GM19452 (cell line): Measurements from ENCODE around the gene ACTR10.

Experiments
- ATAC-seq: cut with Tn5 transposase; IDR thresholded peaks from one replicate; pipeline ENCODE4 v1.9.1; 2021; ENCODE audit not compliant: unreplicated experiment

The ACTR10 gene

DNA sequence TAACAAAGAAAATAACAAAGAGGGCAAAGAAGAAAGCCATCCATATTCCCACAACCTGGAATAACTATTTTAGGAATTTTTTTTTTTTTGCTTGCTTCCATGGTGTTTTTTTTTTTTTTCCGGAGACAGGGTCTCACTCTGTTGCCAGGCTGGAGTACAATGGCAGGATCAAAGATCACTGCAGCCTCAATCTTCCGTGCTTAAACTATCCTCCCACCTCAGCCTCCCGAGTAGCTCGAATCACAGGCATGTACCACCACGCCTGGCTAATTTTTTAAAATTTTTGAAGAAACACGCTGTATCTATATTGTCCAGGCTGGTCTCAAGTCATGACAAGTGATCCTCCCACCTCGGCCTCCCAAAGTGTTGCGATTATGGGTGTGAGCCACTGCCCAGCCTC, 78.2 kb downstream of the ACTR10 start:
- no peak for ATAC-seq

DNA sequence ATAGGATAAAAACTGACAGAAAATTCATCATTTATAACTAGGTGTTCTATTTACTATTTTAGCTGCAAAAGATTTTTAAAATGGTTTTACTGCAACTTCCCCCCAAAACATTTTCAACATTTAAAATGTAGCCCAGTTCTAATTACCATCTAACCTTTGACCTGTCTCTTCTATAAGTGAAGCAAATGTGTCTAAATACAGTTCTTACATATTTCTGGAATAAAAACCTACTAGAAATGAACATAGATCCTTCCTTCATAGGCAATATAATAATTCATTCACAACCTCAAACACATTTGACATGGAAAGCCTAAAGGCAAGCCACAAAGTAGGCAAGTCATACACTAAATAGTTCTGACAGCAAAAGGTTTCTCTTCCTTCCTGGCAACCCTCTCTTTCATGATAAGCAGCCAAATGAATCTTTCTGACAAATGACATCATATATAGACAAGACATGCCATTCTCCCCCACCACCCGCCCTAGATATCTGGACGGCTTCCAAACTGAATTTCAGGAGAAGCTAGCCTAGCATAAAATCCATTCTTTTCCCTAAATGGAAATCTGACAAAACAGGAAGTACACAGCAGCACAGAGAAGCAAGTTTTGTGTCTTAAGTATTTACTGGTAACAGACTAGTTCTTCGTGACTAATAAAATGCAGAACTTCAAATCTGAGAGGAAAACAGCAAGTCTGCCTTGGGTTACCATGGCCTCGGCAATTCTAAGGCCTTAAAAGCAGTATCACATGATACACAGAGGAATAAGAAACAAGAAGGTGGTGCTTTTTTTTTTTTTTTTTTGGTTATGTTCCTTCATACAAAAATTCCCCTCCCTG, 81.2 kb downstream of the ACTR10 start:
- ATAC-seq = peak; percentile 64

GRCh38 chr14:58281969-58282368, 82.0 kb downstream of the ACTR10 start:
- ATAC-seq = no peak

DNA sequence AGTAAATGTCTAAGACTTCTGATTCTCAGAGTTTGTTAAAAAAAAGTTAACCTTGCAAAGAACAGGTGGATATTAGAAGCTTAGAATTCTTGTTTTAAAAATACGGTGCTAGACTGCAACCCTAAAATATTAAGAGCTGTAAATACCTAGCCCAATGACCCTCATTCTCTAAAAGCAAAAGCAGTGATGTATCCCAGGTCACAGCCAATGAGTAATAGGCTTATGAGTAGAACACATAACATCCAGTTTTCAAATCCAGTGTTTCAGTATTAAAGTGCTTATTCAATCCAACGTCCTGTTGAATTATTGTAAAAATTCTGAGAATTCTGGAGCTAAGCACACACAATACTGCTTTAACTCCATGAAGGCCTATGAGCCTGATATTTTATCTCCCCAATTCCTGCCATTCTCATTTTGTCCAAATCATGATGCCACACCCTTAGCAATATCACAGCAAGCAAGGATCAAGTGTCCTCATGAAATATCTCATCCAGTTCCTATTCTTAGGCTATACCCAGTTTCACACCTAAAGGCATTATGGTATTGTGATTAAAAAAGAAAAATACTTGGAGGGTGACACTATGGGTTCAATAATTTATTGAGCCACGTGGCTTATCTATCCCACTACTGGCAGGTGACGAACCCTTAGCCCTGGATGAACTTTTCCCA, 83.1 kb downstream of the ACTR10 start:
- no peak for ATAC-seq

GRCh38 chr14:58283730-58284129, 83.8 kb downstream of the ACTR10 start:
- no peak for ATAC-seq

- no peak for ATAC-seq
Observed at GRCh38 chr14:58285132-58285531, 85.2 kb downstream of the ACTR10 start.
